Measurements from ENCODE around the gene RASA3.

RASA3 gene

DNA sequence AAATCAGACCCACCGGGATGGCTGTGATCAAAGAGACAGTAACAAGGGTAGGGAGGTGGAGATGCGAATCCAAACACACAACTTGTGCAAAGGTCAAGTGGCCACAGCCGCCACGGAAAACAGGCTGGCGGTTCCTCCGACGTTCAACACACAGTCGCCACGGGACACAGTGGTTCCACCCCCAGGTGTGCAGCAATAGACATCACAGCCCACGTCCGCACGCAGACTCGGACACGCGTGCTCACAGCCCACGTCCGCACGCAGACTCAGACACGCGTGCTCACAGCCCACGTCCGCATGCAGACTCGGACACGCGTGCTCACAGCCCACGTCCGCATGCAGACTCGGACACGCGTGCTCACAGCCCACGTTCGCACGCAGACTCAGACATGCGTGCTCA, 70.1 kb downstream of the RASA3 start:
- Histone ChIP-seq H3K79me2 (ENCODE audit: low read length) (peaks cover 89% of the 10 kb centered on the region), H3K27me3 (replicated peaks; ENCODE audit: insufficient read depth, low read length) (no peaks in the 10 kb centered on the region), H3K4me1 (ENCODE audit: low read length) (peaks cover 26% of the 10 kb centered on the region), H3K9me2 (replicated peaks; ENCODE audit: insufficient read depth, low read length) (no peaks in the 10 kb centered on the region), H3F3A (ENCODE audit: insufficient read depth, low read length) (peaks cover 38% of the 10 kb centered on the region), H4K20me1 (ENCODE audit: insufficient read depth, low read length) (no peaks in the 10 kb centered on the region), H2AFZ (ENCODE audit: low read length) (no peak overlapping the region), H3K4me2 (ENCODE audit: low read depth, low read length) (no peak overlapping the region), H3K27ac (ENCODE audit: low read length) (no peak overlapping the region), H3K36me3 (replicated peaks; ENCODE audit: insufficient read depth, low read length) (peaks cover 2% of the 10 kb centered on the region), H3K9ac (ENCODE audit: low read length) (no peak overlapping the region), H3K9me3 (replicated peaks; ENCODE audit: insufficient read depth, low read length) (no peaks in the 10 kb centered on the region), H3K4me3 (ENCODE audit: low read length) (no peak overlapping the region)
- no peak for TF ChIP-seq EZH2 (optimal IDR thresholded peaks at IDR 0.05; ENCODE audit: low read depth, low read length)
- TF ChIP-seq, protein P1, sequence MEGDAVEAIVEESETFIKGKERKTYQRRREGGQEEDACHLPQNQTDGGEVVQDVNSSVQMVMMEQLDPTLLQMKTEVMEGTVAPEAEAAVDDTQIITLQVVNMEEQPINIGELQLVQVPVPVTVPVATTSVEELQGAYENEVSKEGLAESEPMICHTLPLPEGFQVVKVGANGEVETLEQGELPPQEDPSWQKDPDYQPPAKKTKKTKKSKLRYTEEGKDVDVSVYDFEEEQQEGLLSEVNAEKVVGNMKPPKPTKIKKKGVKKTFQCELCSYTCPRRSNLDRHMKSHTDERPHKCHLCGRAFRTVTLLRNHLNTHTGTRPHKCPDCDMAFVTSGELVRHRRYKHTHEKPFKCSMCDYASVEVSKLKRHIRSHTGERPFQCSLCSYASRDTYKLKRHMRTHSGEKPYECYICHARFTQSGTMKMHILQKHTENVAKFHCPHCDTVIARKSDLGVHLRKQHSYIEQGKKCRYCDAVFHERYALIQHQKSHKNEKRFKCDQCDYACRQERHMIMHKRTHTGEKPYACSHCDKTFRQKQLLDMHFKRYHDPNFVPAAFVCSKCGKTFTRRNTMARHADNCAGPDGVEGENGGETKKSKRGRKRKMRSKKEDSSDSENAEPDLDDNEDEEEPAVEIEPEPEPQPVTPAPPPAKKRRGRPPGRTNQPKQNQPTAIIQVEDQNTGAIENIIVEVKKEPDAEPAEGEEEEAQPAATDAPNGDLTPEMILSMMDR (IDR thresholded peaks at IDR 0.05; ENCODE audit: low read length), result no peak
- no peak for TF ChIP-seq EZH2phosphoT487 (IDR thresholded peaks at IDR 0.05; ENCODE audit: low read length)
- DNase-seq, result no peak

DNA sequence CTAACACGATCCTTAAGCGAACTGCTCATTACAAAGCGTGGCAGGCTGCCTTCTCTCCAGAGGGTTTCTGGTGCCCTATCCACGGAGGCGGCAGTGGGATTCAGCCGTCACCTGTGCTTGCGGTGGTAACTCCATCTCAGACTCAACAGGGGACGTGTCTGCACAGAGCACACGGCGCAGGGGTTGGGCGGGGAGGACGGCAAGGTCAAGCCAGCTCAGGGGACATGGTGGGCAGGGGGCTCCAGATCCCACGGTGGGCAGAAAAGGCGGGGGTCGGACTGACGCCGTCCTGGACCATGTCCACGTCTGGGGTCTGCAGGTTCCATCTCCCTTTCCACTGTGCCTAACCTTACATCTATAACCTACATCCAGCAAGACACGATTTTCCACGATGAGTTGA, 70.7 kb downstream of the RASA3 start:
- Histone ChIP-seq H4K20me1 (ENCODE audit: insufficient read depth, low read length) (no peaks in the 10 kb centered on the region), H3K9me2 (replicated peaks; ENCODE audit: insufficient read depth, low read length) (no peaks in the 10 kb centered on the region), H3K4me2 (ENCODE audit: low read depth, low read length) (no peak overlapping the region), H3K27me3 (replicated peaks; ENCODE audit: insufficient read depth, low read length) (no peaks in the 10 kb centered on the region), H3F3A (ENCODE audit: insufficient read depth, low read length) (peaks cover 33% of the 10 kb centered on the region), H3K36me3 (replicated peaks; ENCODE audit: insufficient read depth, low read length) (peaks cover 2% of the 10 kb centered on the region), H3K9me3 (replicated peaks; ENCODE audit: insufficient read depth, low read length) (no peaks in the 10 kb centered on the region), H3K9ac (ENCODE audit: low read length) (no peak overlapping the region), H3K79me2 (ENCODE audit: low read length) (peaks cover 95% of the 10 kb centered on the region), H3K27ac (ENCODE audit: low read length) (no peak overlapping the region), H3K4me1 (ENCODE audit: low read length) (peaks cover 22% of the 10 kb centered on the region), H3K4me3 (ENCODE audit: low read length) (no peak overlapping the region), H2AFZ (ENCODE audit: low read length) (no peak overlapping the region)
- TF ChIP-seq, protein P1 (IDR thresholded peaks at IDR 0.05; ENCODE audit: low read length), result no peak
- TF ChIP-seq EZH2 (optimal IDR thresholded peaks at IDR 0.05; ENCODE audit: low read depth, low read length) (no peak), EZH2phosphoT487 (IDR thresholded peaks at IDR 0.05; ENCODE audit: low read length) (no peak)
- no peak for DNase-seq

DNA sequence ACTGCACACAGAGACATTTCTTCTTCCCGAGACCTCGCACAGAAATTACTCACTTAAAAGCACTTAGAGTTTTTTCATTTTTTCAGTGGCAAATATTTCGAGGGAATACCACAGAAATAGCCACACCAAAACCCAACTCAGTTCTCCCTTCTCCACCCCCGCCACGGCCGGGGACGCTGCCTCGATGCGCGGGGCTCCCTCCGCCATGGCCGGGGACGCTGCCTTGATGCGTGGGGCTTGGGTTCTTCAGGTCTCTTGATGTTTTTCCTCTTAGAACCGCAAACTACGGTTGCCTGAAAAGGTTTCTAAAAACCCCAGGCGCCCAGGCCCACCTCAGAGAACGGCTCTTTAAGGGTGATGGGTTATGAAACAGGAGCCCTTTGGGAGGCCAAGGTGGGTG, 71.4 kb downstream of the RASA3 start:
- no peaks in the 10 kb centered on the region for H3K9me2 ChIP-seq (replicated peaks; ENCODE audit: insufficient read depth, low read length)
- H3K9ac ChIP-seq (ENCODE audit: low read length), result no peak overlapping the region
- H3F3A ChIP-seq (ENCODE audit: insufficient read depth, low read length), result peaks cover 26% of the 10 kb centered on the region
- peaks cover 98% of the 10 kb centered on the region for H3K79me2 ChIP-seq (ENCODE audit: low read length)
- no peaks in the 10 kb centered on the region for H3K27me3 ChIP-seq (replicated peaks; ENCODE audit: insufficient read depth, low read length)
- H3K9me3 ChIP-seq (replicated peaks; ENCODE audit: insufficient read depth, low read length), result no peaks in the 10 kb centered on the region
- TF ChIP-seq EZH2 (optimal IDR thresholded peaks at IDR 0.05; ENCODE audit: low read depth, low read length), result no peak
- peaks cover 3% of the 10 kb centered on the region for H3K36me3 ChIP-seq (replicated peaks; ENCODE audit: insufficient read depth, low read length)
- H3K4me1 ChIP-seq (ENCODE audit: low read length), result peaks cover 15% of the 10 kb centered on the region
- H4K20me1 ChIP-seq (ENCODE audit: insufficient read depth, low read length), result no peaks in the 10 kb centered on the region
- H3K27ac ChIP-seq (ENCODE audit: low read length), result no peak overlapping the region
- no peak for DNase-seq
- H3K4me3 ChIP-seq (ENCODE audit: low read length), result no peak overlapping the region
- no peak overlapping the region for H2AFZ ChIP-seq (ENCODE audit: low read length)
- H3K4me2 ChIP-seq (ENCODE audit: low read depth, low read length), result no peak overlapping the region

DNA sequence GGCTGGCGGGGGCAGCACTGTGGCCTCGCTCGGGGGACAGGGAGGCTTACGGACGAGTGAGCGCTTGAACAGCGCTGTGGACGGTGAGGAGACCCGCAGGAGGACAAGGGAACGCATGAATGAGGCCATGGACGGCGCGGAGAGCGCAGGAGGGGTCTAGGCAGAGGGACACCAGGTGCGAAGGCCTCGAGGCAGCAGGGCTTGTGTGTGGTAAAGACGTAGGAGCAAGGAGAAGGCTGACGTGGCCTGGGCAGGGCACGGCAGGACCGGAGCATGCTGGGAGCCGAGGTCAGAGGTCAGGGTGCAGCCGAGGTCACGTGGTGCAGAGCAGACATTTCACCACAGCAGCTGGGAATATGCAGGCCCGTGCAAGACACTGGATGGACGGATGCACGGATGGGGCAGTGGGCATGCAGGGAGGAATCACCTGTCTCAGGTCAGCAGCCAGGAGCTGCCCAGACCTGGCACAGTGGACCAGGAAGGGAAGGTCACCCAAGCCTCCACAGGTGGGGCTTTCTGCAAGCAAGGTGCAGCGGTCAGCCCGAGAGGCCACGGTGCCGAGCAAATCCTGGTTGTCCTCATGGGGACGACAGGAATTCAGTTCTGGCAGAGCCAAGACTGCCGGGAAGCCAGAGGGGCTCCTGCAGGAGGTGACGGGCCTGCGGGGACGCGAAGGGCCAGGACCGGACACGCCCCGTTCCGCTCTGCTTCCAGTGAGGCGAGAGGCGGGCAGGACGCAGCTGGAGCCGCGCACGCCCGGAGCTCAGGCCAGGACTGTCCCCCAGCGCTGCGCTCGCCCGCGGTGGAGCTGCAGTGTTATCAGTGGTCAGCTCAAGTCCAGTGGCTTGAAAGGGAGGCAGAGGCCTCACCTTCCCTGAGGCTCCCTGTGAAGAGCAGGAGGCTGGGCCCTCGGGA, 72.2 kb downstream of the RASA3 start:
- DNase-seq, result no peak
- Histone ChIP-seq H3K27me3 (replicated peaks; ENCODE audit: insufficient read depth, low read length) (no peaks in the 10 kb centered on the region), H3K79me2 (ENCODE audit: low read length) (peaks cover 98% of the 10 kb centered on the region), H3K4me1 (ENCODE audit: low read length) (peaks cover 9% of the 10 kb centered on the region; the same call in 1 of the 2 replicates), H3F3A (ENCODE audit: insufficient read depth, low read length) (peaks cover 18% of the 10 kb centered on the region), H3K9ac (ENCODE audit: low read length) (no peak overlapping the region), H3K4me2 (ENCODE audit: low read depth, low read length) (no peak overlapping the region), H3K9me3 (replicated peaks; ENCODE audit: insufficient read depth, low read length) (no peaks in the 10 kb centered on the region), H3K27ac (ENCODE audit: low read length) (no peak overlapping the region), H3K36me3 (replicated peaks; ENCODE audit: insufficient read depth, low read length) (peaks cover 9% of the 10 kb centered on the region), H4K20me1 (ENCODE audit: insufficient read depth, low read length) (no peaks in the 10 kb centered on the region), H2AFZ (ENCODE audit: low read length) (no peak overlapping the region), H3K9me2 (replicated peaks; ENCODE audit: insufficient read depth, low read length) (no peaks in the 10 kb centered on the region), H3K4me3 (ENCODE audit: low read length) (no peak overlapping the region)
- no peak for TF ChIP-seq EZH2phosphoT487 (IDR thresholded peaks at IDR 0.05; ENCODE audit: low read length)
- no peak for TF ChIP-seq EZH2 (optimal IDR thresholded peaks at IDR 0.05; ENCODE audit: low read depth, low read length)
- TF ChIP-seq, protein P1 (IDR thresholded peaks at IDR 0.05; ENCODE audit: low read length), result no peak

Data from MM.1S (cell line).